H9 (cell line): Measurements from ENCODE around the gene CAPZA2. TPM values are rescaled to one million over a fixed set of nuclear protein-coding genes. Genes with fewer than 3 reads are reported as not detected.

Experiments
- DNase-seq: peaks from one replicate; pipeline ENCODE4 v3.0.0-alpha.2; 2017
- H2AFZ ChIP-seq: one replicate; pipeline ENCODE4 v1.6.1; 2013; ENCODE audit warnings: mild to moderate bottlenecking, low read length, control low read depth, moderate library complexity
- H2AK5ac ChIP-seq: 2 replicates; pipeline ENCODE4 v1.6.1; 2013; ENCODE audit warnings: low read length, control low read depth, mixed read lengths; ENCODE audit not compliant: insufficient read length
- H2BK120ac ChIP-seq: one replicate; pipeline ENCODE4 v1.6.1; 2013; ENCODE audit warnings: low read depth, mild to moderate bottlenecking, low read length, control low read depth, inconsistent platforms; ENCODE audit not compliant: poor library complexity, severe bottlenecking
- H2BK12ac ChIP-seq: 2 replicates; pipeline ENCODE4 v1.6.1; 2013; ENCODE audit warnings: low read length, control low read depth, mixed read lengths, low read depth; ENCODE audit not compliant: insufficient read length
- H2BK15ac ChIP-seq: 2 replicates; pipeline ENCODE4 v1.6.1; 2013; ENCODE audit warnings: low read depth, low read length, control low read depth
- H2BK20ac ChIP-seq: one replicate; pipeline ENCODE4 v1.6.1; 2013; ENCODE audit warnings: low read depth, mild to moderate bottlenecking, low read length, control low read depth, inconsistent platforms; ENCODE audit not compliant: poor library complexity, severe bottlenecking
- H2BK5ac ChIP-seq: 2 replicates; pipeline ENCODE4 v1.6.1; 2013; ENCODE audit warnings: low read length, control low read depth, mixed read lengths; ENCODE audit not compliant: insufficient read length
- H3K14ac ChIP-seq: 2 replicates; pipeline ENCODE4 v1.6.1; 2013; ENCODE audit warnings: low read length, control low read depth; ENCODE audit not compliant: insufficient read depth
- H3K18ac ChIP-seq: 2 replicates; pipeline ENCODE4 v1.6.1; 2013; ENCODE audit warnings: low read depth, mild to moderate bottlenecking, mixed read lengths, low read length, control low read depth; ENCODE audit not compliant: insufficient read length
- H3K23ac ChIP-seq: 2 replicates; pipeline ENCODE4 v1.6.1; 2013; ENCODE audit warnings: low read length, control low read depth, mixed read lengths, low read depth; ENCODE audit not compliant: insufficient read length
- H3K23me2 ChIP-seq: 2 replicates; pipeline ENCODE4 v1.6.1; 2013; ENCODE audit warnings: low read depth, mild to moderate bottlenecking, mixed read lengths, low read length, control low read depth; ENCODE audit not compliant: insufficient read length, poor library complexity, severe bottlenecking
- H3K27ac ChIP-seq: 2 replicates; pipeline ENCODE4 v1.5.1; 2013; ENCODE audit warnings: low read length, control low read depth, mixed read lengths, low read depth; ENCODE audit not compliant: insufficient read length
- H3K27me3 ChIP-seq: 2 replicates; pipeline ENCODE4 v1.6.1; 2013; ENCODE audit warnings: low read length, control low read depth, inconsistent platforms; ENCODE audit not compliant: insufficient read depth
- H3K4ac ChIP-seq: 2 replicates; pipeline ENCODE4 v1.6.1; 2013; ENCODE audit warnings: low read depth, mild to moderate bottlenecking, control low read depth, inconsistent platforms, low read length, moderate library complexity
- H3K4me1 ChIP-seq: 2 replicates; pipeline ENCODE4 v1.6.1; 2013; ENCODE audit warnings: low read length, control low read depth, inconsistent platforms; ENCODE audit not compliant: insufficient read depth
- H3K4me2 ChIP-seq: 2 replicates; pipeline ENCODE4 v1.6.1; 2013; ENCODE audit warnings: low read length, control low read depth, mixed read lengths; ENCODE audit not compliant: insufficient read length, insufficient read depth
- H3K56ac ChIP-seq: 2 replicates; pipeline ENCODE4 v1.6.1; 2013; ENCODE audit warnings: low read depth, mild to moderate bottlenecking, mixed read lengths, low read length, control low read depth; ENCODE audit not compliant: insufficient read length
- H3K79me1 ChIP-seq: 2 replicates; pipeline ENCODE4 v1.6.1; 2013; ENCODE audit warnings: low read depth, mild to moderate bottlenecking, moderate library complexity, low read length, control low read depth, inconsistent platforms; ENCODE audit not compliant: insufficient read depth, poor library complexity, severe bottlenecking
- H3K79me2 ChIP-seq: 2 replicates; pipeline ENCODE4 v1.6.1; 2013; ENCODE audit warnings: low read length, control low read depth, inconsistent platforms; ENCODE audit not compliant: insufficient read depth
- H3K9ac ChIP-seq: 2 replicates; pipeline ENCODE4 v1.6.1; 2013; ENCODE audit warnings: low read length, control low read depth, mixed read lengths; ENCODE audit not compliant: insufficient read length; ENCODE audit errors: extremely low read depth
- H3K9me3 ChIP-seq: one replicate; pipeline ENCODE4 v1.6.1; 2013; ENCODE audit warnings: low read depth, low read length, inconsistent platforms; ENCODE audit not compliant: control insufficient read depth
- H3T11ph ChIP-seq: one replicate; pipeline ENCODE4 v1.6.1; 2013; ENCODE audit warnings: mild to moderate bottlenecking, low read length, control low read depth, inconsistent platforms
- H4K20me1 ChIP-seq: one replicate; pipeline ENCODE4 v1.6.1; 2013; ENCODE audit not compliant: control insufficient read depth, insufficient read length, insufficient read depth
- H4K5ac ChIP-seq: 2 replicates; pipeline ENCODE4 v1.6.1; 2013; ENCODE audit warnings: low read depth, mild to moderate bottlenecking, mixed read lengths, low read length, control low read depth; ENCODE audit not compliant: insufficient read length
- H4K8ac ChIP-seq: replicated peaks from 2 replicates; pipeline ENCODE4 v1.6.1; 2013; ENCODE audit warnings: low read length, control low read depth, mixed read lengths, low read depth; ENCODE audit not compliant: insufficient read length
- H4K91ac ChIP-seq: 2 replicates; pipeline ENCODE4 v1.6.1; 2013; ENCODE audit warnings: low read depth, mild to moderate bottlenecking, moderate library complexity, mixed read lengths, low read length, control low read depth; ENCODE audit not compliant: insufficient read length
- H3K27ac Mint-ChIP-seq, 3 experiments: 2 replicates in 2 of 3; 3 replicates in 1 of 3; pipeline ENCODE4 v1.8.0; 2020 to 2021; ENCODE audit warnings: mixed read lengths in 3 of 3, mild to moderate bottlenecking in 1 of 3, moderate library complexity in 1 of 3
- H3K27me3 Mint-ChIP-seq: 2 replicates; pipeline ENCODE4 v1.8.0; 2021; ENCODE audit warnings: low read depth, mild to moderate bottlenecking, moderate library complexity, mixed read lengths
- H3K36me3 Mint-ChIP-seq, 3 experiments: 2 replicates in 2 of 3; 3 replicates in 1 of 3; pipeline ENCODE4 v1.8.0; 2020 to 2021; ENCODE audit warnings: low read depth in 3 of 3, mixed read lengths in 3 of 3; ENCODE audit not compliant: insufficient read depth in 1 of 3
- H3K4me1 Mint-ChIP-seq, 2 experiments: 2 replicates each; pipeline ENCODE4 v1.8.0; 2020; ENCODE audit warnings: mixed read lengths in 2 of 2
- H3K4me3 Mint-ChIP-seq, 2 experiments: 2 replicates in 1 of 2; 3 replicates in 1 of 2; pipeline ENCODE4 v1.8.0; 2020 to 2021; ENCODE audit warnings: mild to moderate bottlenecking in 2 of 2, mixed read lengths in 2 of 2, moderate library complexity in 1 of 2
- H3K9me3 Mint-ChIP-seq, 2 experiments: 2 replicates in 1 of 2; 3 replicates in 1 of 2; pipeline ENCODE4 v1.8.0; 2020; ENCODE audit warnings: mild to moderate bottlenecking in 2 of 2, mixed read lengths in 2 of 2, moderate library complexity in 1 of 2
- whole genome bisulfite sequencing: extraction: QIAGEN DNeasy Blood & Tissue Kit; methylation state at CpG from one replicate; pipeline ENCODE4 v1.1.7; 2013; ENCODE audit warnings: missing lambda C conversion rate, low lambda C conversion rate, mixed read lengths; ENCODE audit not compliant: insufficient read length; ENCODE audit errors: extremely low coverage; 5-methylcytosine and 5-hydroxymethylcytosine counted together
- total RNA-seq: library from RNA; stranded (reverse); gene quantifications from 2 replicates; pipeline ENCODE4 v1.2.1, GENCODE V29; 2021
- TF ChIP-seq, protein P1 (sequence below): fragments of 200-600 bp; sonication (generic); conservative IDR thresholded peaks from 3 replicates; pipeline ENCODE4 v1.8.0; 2021; ENCODE audit warnings: antibody characterized with exemption, mild to moderate bottlenecking

The CAPZA2 gene
- total RNA-seq, 1 experiment from 2014 or later, result 131 TPM

DNA sequence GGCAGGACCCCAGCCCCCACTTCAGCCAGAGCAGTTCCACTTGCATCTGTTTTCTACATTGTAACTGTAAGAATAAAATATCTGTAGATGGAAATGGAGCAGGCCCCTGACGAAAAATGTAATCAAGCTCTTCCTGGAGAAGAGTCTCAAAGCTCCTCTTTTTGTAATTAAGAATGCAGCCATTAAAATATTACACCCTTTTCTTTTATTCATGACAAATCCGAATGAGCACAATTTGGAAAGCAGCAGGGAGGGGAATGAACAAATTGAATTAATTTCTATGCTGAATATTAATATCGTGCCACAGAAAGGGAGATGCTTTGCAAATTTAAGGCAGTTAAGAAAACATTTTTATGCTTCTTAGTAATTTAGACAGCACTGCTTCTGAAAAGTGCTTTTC is 24.8 kb upstream of the CAPZA2 start:
- H4K91ac ChIP-seq, result no peak overlapping the region
- H3K9ac ChIP-seq, result no peak overlapping the region
- no peaks in the 10 kb centered on the region for H3K36me3 Mint-ChIP-seq
- no peaks in the 10 kb centered on the region for H3K27me3 Mint-ChIP-seq
- H3K4me3 Mint-ChIP-seq, result no peak overlapping the region
- H2BK12ac ChIP-seq, result no peak overlapping the region
- no peak overlapping the region for H2BK20ac ChIP-seq
- TF ChIP-seq, protein P1, sequence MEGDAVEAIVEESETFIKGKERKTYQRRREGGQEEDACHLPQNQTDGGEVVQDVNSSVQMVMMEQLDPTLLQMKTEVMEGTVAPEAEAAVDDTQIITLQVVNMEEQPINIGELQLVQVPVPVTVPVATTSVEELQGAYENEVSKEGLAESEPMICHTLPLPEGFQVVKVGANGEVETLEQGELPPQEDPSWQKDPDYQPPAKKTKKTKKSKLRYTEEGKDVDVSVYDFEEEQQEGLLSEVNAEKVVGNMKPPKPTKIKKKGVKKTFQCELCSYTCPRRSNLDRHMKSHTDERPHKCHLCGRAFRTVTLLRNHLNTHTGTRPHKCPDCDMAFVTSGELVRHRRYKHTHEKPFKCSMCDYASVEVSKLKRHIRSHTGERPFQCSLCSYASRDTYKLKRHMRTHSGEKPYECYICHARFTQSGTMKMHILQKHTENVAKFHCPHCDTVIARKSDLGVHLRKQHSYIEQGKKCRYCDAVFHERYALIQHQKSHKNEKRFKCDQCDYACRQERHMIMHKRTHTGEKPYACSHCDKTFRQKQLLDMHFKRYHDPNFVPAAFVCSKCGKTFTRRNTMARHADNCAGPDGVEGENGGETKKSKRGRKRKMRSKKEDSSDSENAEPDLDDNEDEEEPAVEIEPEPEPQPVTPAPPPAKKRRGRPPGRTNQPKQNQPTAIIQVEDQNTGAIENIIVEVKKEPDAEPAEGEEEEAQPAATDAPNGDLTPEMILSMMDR, result no peak
- no peak overlapping the region for H2BK120ac ChIP-seq
- H3K4me2 ChIP-seq, result no peak overlapping the region
- no peak overlapping the region for H4K8ac ChIP-seq
- H3T11ph ChIP-seq, result no peak overlapping the region
- no peak overlapping the region for H3K27ac ChIP-seq
- H2AFZ ChIP-seq, result no peak overlapping the region
- no peaks in the 10 kb centered on the region for H3K9me3 ChIP-seq
- H3K4me1 ChIP-seq, result no peaks in the 10 kb centered on the region
- no peak overlapping the region for H2BK5ac ChIP-seq
- H3K4ac ChIP-seq, result no peak overlapping the region
- no peak overlapping the region for H3K23ac ChIP-seq
- H3K79me2 ChIP-seq, result no peaks in the 10 kb centered on the region
- H3K18ac ChIP-seq, result no peak overlapping the region
- no peak overlapping the region for H2AK5ac ChIP-seq
- no peak overlapping the region for H3K14ac ChIP-seq
- H3K9me3 Mint-ChIP-seq, result no peaks in the 10 kb centered on the region
- no peaks in the 10 kb centered on the region for H3K23me2 ChIP-seq
- H3K56ac ChIP-seq, result no peak overlapping the region
- no peak overlapping the region for H2BK15ac ChIP-seq
- no peaks in the 10 kb centered on the region for H4K20me1 ChIP-seq
- H3K27ac Mint-ChIP-seq, result no peak overlapping the region
- no peak overlapping the region for H4K5ac ChIP-seq
- H3K27me3 ChIP-seq, result no peaks in the 10 kb centered on the region
- H3K4me1 Mint-ChIP-seq, result no peaks in the 10 kb centered on the region
- no CpG with 5 or more reads among the region's 3 CpGs for WGBS
- no peak for DNase-seq
- H3K79me1 ChIP-seq, result no peaks in the 10 kb centered on the region
